VCaP (cell line): ENCODE results near the gene BGN.

ENCODE experiments used
- H3K27ac ChIP-seq: fragments of 450-650 bp; 2 replicates; pipeline ENCODE4 v1.5.1; 2017
- TF ChIP-seq, protein P1 (sequence below): fragments of 450-650 bp; conservative IDR thresholded peaks from 2 replicates; pipeline ENCODE4 v1.5.1; 2017; ENCODE audit warnings: mild to moderate bottlenecking, moderate library complexity

BGN gene

DNA sequence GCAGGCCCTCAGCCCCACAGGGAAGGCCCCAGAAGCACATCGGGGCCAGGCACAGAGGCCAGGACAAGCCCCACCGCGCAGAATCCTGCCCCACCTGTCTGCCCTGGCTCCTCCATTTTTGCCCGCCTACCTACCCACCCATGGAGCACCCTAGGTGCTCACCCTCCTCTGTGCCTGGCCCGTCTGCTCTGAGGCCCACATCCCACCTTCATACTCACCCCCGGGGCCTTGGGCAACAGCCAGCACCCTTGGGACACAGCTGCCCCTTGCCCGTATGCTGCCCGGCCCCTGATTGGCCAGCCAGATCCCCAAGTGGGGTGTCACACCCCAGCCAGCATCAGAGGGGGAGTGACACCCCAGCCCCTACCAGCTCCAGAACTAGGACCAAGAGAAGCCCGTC, 38.1 kb upstream of the BGN start:
- H3K27ac ChIP-seq: peak overlapping the region; percentile 22; the same call in 1 of the 2 replicates
- TF ChIP-seq, protein P1, sequence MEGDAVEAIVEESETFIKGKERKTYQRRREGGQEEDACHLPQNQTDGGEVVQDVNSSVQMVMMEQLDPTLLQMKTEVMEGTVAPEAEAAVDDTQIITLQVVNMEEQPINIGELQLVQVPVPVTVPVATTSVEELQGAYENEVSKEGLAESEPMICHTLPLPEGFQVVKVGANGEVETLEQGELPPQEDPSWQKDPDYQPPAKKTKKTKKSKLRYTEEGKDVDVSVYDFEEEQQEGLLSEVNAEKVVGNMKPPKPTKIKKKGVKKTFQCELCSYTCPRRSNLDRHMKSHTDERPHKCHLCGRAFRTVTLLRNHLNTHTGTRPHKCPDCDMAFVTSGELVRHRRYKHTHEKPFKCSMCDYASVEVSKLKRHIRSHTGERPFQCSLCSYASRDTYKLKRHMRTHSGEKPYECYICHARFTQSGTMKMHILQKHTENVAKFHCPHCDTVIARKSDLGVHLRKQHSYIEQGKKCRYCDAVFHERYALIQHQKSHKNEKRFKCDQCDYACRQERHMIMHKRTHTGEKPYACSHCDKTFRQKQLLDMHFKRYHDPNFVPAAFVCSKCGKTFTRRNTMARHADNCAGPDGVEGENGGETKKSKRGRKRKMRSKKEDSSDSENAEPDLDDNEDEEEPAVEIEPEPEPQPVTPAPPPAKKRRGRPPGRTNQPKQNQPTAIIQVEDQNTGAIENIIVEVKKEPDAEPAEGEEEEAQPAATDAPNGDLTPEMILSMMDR: no peak

DNA sequence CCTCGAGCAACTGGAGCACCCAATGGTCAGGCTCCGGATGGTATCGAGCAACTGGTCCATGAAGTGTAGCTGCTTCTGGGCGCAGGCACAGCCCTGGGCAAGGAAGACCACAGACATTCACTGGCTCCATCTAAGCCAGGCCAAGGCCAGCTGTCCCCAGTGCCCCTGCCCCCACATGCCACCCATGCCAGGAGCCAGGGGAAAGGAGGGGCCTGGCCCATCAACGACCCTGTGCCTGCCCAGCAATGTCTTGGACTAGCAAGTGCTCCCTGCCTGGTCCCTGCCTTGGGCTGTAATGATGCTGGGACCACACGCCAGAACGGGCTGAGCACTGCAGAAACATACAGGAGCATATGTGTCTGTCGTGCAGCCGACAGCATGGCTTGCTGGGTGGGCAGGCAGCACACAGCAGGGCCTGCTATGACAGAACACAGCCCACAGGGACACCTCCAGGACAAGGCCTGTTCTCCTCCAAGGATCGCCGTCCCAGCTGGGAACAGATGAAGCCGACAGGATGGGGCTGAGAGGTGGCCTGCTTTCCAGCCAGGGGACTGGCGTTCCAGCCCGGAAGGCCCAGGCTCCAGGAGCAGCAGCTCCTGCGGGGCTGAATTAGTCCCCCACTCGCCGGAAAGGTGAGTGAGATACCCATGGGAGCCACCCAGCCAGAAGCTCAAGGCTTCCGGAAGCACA, 37.5 kb upstream of the BGN start:
- H3K27ac ChIP-seq: peak overlapping the region; percentile 22; the same call in 1 of the 2 replicates
- TF ChIP-seq, protein P1: no peak

DNA sequence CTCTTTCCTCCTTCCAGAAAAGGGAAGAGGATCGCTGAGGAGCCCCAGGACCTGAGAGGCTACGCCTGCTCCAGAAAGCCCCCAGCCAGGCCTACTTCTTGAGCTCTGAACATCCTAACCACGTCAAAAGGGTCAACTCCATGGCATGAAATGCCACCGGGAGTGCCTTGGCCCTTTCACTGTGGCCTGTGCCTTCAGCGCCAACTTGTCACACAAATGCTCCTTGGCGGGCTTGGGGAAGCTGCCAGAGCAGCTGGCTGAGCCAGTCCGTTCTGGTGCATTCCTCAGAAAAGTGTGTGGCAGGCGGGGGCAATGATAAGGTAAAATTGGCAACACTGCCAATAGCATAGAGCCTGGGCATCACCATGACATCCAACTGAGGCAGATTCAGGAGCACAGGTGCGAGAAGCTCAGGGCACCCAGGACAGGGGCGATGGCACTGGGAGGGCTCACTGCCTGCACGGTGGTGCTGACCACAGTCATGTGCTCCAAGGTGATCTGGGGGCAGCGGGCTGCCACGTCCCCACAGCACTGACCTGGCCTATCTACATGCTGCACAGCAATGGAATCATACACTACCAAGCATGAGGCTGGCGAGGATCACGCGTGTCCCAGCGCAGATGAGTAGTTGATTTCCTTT, 36.8 kb upstream of the BGN start:
- TF ChIP-seq, protein P1: no peak

DNA sequence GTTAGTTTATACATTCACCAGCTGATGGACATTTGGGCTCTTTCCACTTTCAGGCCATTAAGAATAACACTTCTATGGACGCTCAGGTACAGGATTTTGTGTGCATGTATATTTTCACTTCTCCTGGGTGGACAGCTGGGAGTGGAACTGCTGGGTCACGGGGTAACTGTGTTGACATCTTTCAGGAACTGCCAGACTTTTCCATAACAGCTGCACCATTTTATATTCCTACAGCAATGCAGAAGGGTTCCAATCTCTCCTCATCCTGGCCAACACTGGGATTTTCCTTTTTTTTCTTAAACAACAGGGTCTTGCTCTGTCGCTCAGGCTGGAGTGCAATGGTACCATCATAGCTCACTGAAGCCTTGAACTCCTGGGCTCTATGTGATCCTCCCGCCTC, 36.3 kb upstream of the BGN start:
- TF ChIP-seq, protein P1: no peak
- H3K27ac ChIP-seq: no peak overlapping the region

More for the DNA sequence above, 36.8 kb upstream of the BGN start:
- no peak overlapping the region for H3K27ac ChIP-seq

DNA sequence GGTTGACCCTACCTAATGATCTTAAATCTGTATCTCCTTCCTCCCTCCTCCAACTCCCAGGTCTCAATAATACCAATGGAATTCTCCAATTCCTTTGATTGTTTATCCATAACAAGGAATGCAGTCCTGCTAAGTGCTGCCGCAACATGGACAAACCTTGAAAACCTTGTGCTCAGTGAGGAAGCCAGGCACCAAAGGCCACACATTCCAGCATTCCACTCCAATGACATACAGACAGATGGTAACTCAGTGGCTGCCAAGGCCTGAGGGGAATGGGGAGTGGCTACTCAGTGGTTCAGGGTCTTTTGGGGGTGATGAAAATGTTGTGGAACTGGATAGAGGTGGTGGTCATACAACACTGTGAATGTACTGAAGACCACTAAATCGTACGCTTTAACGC, 34.8 kb upstream of the BGN start:
- no peak overlapping the region for H3K27ac ChIP-seq

DNA sequence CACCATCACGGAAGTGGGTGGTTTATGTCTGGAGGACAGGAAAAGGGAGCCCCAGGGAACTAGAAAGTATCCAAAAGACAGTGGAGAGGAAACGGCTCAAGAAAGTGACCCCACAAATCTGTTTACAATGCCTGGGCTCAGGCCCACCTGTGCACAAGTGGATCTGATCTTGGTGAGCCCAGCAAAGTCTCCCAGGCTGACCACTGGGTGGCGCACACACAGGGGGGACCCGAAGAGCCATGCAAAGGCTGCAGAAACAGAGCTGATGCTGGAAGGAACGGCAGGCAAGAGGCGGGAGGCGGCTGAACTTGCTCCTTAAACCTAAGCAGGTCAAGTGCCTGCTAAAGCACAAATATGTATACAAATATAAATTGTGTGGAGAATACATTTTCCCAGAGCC, 34.0 kb upstream of the BGN start:
- TF ChIP-seq, protein P1: peak; percentile 86
- H3K27ac ChIP-seq: no peak overlapping the region

More for the DNA sequence above, 34.8 kb upstream of the BGN start:
- TF ChIP-seq, protein P1: no peak

DNA sequence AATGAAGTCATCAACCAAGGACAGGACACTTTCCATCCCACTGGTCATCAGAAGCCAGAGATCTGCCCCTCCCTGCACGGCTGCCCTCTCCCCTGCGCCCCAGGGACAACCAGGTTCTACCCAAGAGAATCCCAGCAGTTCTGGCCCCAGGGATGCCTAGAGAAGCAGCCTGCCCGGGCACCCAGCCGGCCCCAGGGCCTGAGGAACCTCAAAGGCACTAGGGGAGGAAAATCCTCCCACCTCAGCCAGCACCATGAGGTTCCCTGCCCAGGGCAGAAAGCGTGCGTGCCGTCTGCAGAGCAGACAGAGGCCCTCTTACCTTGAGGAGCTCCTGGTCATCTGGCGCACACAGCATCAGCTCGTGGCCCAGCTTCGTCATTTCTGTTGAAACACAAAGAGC, 32.5 kb upstream of the BGN start:
- peak overlapping the region; percentile 23; the same call in 1 of the 2 replicates for H3K27ac ChIP-seq
- TF ChIP-seq, protein P1: no peak
